Endothelial cell (in vitro differentiated cells): Measurements from ENCODE around the gene SLC35D1. TPM values are rescaled to one million over a fixed set of nuclear protein-coding genes. Genes with fewer than 3 reads are reported as not detected.

Experiments used
- DNase-seq: peaks from one replicate; pipeline ENCODE4 v3.0.0; 2021; ENCODE audit warnings: low spot score
- H3K27ac Mint-ChIP-seq: one replicate; pipeline ENCODE4 v1.8.0; 2021; ENCODE audit warnings: mixed read lengths, inconsistent platforms; ENCODE audit not compliant: unreplicated experiment
- H3K27me3 Mint-ChIP-seq: one replicate; pipeline ENCODE4 v1.8.0; 2021; ENCODE audit warnings: mild to moderate bottlenecking, moderate library complexity, mixed read lengths, inconsistent platforms; ENCODE audit not compliant: unreplicated experiment
- H3K36me3 Mint-ChIP-seq: one replicate; pipeline ENCODE4 v1.8.0; 2021; ENCODE audit warnings: mild to moderate bottlenecking, low read depth, mixed read lengths, inconsistent platforms; ENCODE audit not compliant: unreplicated experiment
- H3K4me1 Mint-ChIP-seq: one replicate; pipeline ENCODE4 v1.8.0; 2021; ENCODE audit warnings: mild to moderate bottlenecking, mixed read lengths, inconsistent platforms; ENCODE audit not compliant: unreplicated experiment
- H3K4me3 Mint-ChIP-seq: one replicate; pipeline ENCODE4 v1.8.0; 2021; ENCODE audit warnings: mild to moderate bottlenecking, mixed read lengths, inconsistent platforms; ENCODE audit not compliant: unreplicated experiment
- H3K9me3 Mint-ChIP-seq: one replicate; pipeline ENCODE4 v1.8.0; 2021; ENCODE audit warnings: mixed read lengths, inconsistent platforms; ENCODE audit not compliant: unreplicated experiment
- total RNA-seq: library from RNA; stranded (reverse); fragmentation: NEBNext Ultra II Directional; extraction: Animal tissue kit (Norgen Biotek cat#: 25700); gene quantifications from one replicate; pipeline ENCODE4 v1.2.1, GENCODE V29; 2021; ENCODE audit not compliant: unreplicated experiment
- TF ChIP-seq, protein P1 (sequence below): fragments of 200-600 bp; sonication (generic); IDR thresholded peaks from one replicate; pipeline ENCODE4 v1.5.0; 2021; ENCODE audit warnings: antibody characterized with exemption; ENCODE audit not compliant: unreplicated experiment

The SLC35D1 gene
- total RNA-seq, 1 donor from 2014 or later: 4.2 TPM

DNA sequence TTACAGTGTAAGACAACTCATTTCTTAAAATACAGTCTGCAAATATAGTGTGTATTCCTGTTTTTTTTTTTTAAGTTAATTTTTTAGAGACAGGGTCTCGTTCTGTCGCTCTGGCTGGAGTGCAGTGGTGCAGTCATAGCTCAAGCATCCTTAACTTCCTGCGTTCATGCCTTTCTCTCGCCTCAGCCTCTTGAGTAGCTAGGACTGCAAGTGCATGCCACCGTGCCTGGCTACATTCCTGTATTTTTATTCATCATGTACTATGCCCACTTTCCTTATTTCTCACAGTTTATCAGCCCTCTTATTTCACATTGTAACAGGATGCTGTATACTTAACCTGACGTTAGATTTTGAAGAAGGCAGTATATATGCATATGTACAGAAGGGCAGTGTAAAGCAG lies 102.4 kb downstream of the SLC35D1 start:
- TF ChIP-seq, protein P1, sequence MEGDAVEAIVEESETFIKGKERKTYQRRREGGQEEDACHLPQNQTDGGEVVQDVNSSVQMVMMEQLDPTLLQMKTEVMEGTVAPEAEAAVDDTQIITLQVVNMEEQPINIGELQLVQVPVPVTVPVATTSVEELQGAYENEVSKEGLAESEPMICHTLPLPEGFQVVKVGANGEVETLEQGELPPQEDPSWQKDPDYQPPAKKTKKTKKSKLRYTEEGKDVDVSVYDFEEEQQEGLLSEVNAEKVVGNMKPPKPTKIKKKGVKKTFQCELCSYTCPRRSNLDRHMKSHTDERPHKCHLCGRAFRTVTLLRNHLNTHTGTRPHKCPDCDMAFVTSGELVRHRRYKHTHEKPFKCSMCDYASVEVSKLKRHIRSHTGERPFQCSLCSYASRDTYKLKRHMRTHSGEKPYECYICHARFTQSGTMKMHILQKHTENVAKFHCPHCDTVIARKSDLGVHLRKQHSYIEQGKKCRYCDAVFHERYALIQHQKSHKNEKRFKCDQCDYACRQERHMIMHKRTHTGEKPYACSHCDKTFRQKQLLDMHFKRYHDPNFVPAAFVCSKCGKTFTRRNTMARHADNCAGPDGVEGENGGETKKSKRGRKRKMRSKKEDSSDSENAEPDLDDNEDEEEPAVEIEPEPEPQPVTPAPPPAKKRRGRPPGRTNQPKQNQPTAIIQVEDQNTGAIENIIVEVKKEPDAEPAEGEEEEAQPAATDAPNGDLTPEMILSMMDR: no peak
- Mint-ChIP-seq H3K36me3 (peaks cover 8% of the 10 kb centered on the region), H3K4me3 (no peak overlapping the region), H3K27ac (no peak overlapping the region), H3K9me3 (no peaks in the 10 kb centered on the region), H3K27me3 (no peaks in the 10 kb centered on the region), H3K4me1 (peaks cover 12% of the 10 kb centered on the region)
- DNase-seq: no peak

Other genes starting within 250 kb of the SLC35D1 start
- 5.1 TPM for gene DNAI4, start 129.3 kb downstream of the SLC35D1 start, total RNA-seq
- 33.2 TPM for gene MIER1, start 129.2 kb downstream of the SLC35D1 start, total RNA-seq
- gene C1orf141, start 80.8 kb upstream of the SLC35D1 start, total RNA-seq: not detected
- gene IL23R, start 112.3 kb upstream of the SLC35D1 start, total RNA-seq: not detected